Lower lobe of right lung (tissue), 2 donors: ENCODE data around the gene PAPLN. TPM values are rescaled to one million over a fixed set of nuclear protein-coding genes. Genes with fewer than 3 reads are reported as not detected.
"Not testable (repeated sequence)": the region's sequence is repeated elsewhere in the genome, so short reads cannot be mapped to it uniquely, and the experiment has no call there.

ENCODE experiments used
- ATAC-seq, 2 donors: fragments of 200-7000 bp; cut with Tn5 transposase; one replicate each; pipeline ENCODE4 v1.9.1; 2020 to 2022; ENCODE audit warnings: mild to moderate bottlenecking in 2 of 2, moderate library complexity in 2 of 2
- DNase-seq: peaks from one replicate; pipeline ENCODE4 v3.0.0-alpha.2; 2020
- H3K27ac ChIP-seq: fragments of 200-600 bp; one replicate; pipeline ENCODE4 v1.8.0; 2022
- H3K27me3 ChIP-seq: fragments of 200-600 bp; one replicate; pipeline ENCODE4 v1.8.0; 2022; ENCODE audit warnings: low read depth
- H3K36me3 ChIP-seq: fragments of 200-600 bp; one replicate; pipeline ENCODE4 v1.8.0; 2022; ENCODE audit warnings: mild to moderate bottlenecking
- H3K4me1 ChIP-seq: fragments of 200-600 bp; one replicate; pipeline ENCODE4 v1.8.0; 2022
- H3K4me3 ChIP-seq: fragments of 200-600 bp; one replicate; pipeline ENCODE4 v1.8.0; 2022; ENCODE audit warnings: mild to moderate bottlenecking
- H3K9me3 ChIP-seq: fragments of 200-600 bp; one replicate; pipeline ENCODE4 v1.8.0; 2022
- CTCF ChIP-seq: fragments of 200-600 bp; IDR thresholded peaks from one replicate; pipeline ENCODE4 v1.8.0; 2022; ENCODE audit warnings: antibody characterized with exemption, mild to moderate bottlenecking
- intact Hi-C: fragments of 100-400 bp; cut with DNase I; formaldehyde crosslinking; loops from one replicate; pipeline ENCODE4 v1.11.0; 2022
- total RNA-seq: library from RNA; stranded (reverse); fragmentation: NEBNext Ultra II Directional; extraction: Animal tissue kit (Norgen Biotek cat#: 25700); gene quantifications from one replicate; pipeline ENCODE4 v1.2.1, GENCODE V29; 2021
- donor health status: DM: no; HTN: yes; CAD: no; lungs with severe emphysema.

PAPLN gene
- total RNA-seq, 1 donor from 2014 or later: 10.7 TPM

- no peak overlapping the region for H3K4me3 ChIP-seq
- H3K9me3 ChIP-seq: no peaks in the 10 kb centered on the region
- ATAC-seq: no peak
- no peaks in the 10 kb centered on the region for H3K27me3 ChIP-seq
- intact Hi-C loops: no loop called here
- TF ChIP-seq CTCF: no peak
- no peaks in the 10 kb centered on the region for H3K36me3 ChIP-seq
- no peak overlapping the region for H3K27ac ChIP-seq
- DNase-seq: no peak
- peaks cover 6% of the 10 kb centered on the region for H3K4me1 ChIP-seq
Observed at GRCh38 chr14:73305499-73305898, 68.2 kb downstream of the PAPLN start.

GRCh38 chr14:73307261-73307660 lies 70.0 kb downstream of the PAPLN start:
- DNase-seq: no peak
- no peak overlapping the region for H3K27ac ChIP-seq
- intact Hi-C loops: no loop called here

GRCh38 chr14:73309207-73309606 lies 71.9 kb downstream of the PAPLN start:
- H3K4me3 ChIP-seq, H3K27me3 ChIP-seq, H3K36me3 ChIP-seq, H3K9me3 ChIP-seq, DNase-seq, intact Hi-C loops, ATAC-seq, H3K27ac ChIP-seq: not testable (repeated sequence)
- H3K4me1 ChIP-seq: peaks cover 17% of the 10 kb centered on the region

More at GRCh38 chr14:73307261-73307660, 70.0 kb downstream of the PAPLN start:
- Histone ChIP-seq H3K4me3 (no peak overlapping the region), H3K36me3 (no peaks in the 10 kb centered on the region), H3K9me3 (no peaks in the 10 kb centered on the region), H3K4me1 (peaks cover 17% of the 10 kb centered on the region), H3K27me3 (no peaks in the 10 kb centered on the region)
- no peak for TF ChIP-seq CTCF
- no peak for ATAC-seq

- no peaks in the 10 kb centered on the region for H3K27me3 ChIP-seq
- H3K27ac ChIP-seq: no peak overlapping the region
- DNase-seq (no peak), ATAC-seq (peak in 1 of 2 donors; percentile 28)
- H3K4me1 ChIP-seq: peaks cover 17% of the 10 kb centered on the region
- TF ChIP-seq CTCF: no peak
- peaks cover 5% of the 10 kb centered on the region for H3K36me3 ChIP-seq
- H3K9me3 ChIP-seq: no peaks in the 10 kb centered on the region
- intact Hi-C loops: no loop called here
- no peak overlapping the region for H3K4me3 ChIP-seq
Observed at GRCh38 chr14:73311708-73312030, 74.4 kb downstream of the PAPLN start.

- Histone ChIP-seq H3K9me3 (no peaks in the 10 kb centered on the region), H3K27me3 (no peaks in the 10 kb centered on the region), H3K4me3 (no peak overlapping the region), H3K27ac (no peak overlapping the region), H3K36me3 (peaks cover 5% of the 10 kb centered on the region), H3K4me1 (peaks cover 17% of the 10 kb centered on the region)
- intact Hi-C loops: no loop called here
- no peak for ATAC-seq
- DNase-seq: no peak
- TF ChIP-seq CTCF: no peak
Observed at GRCh38 chr14:73312687-73313086, 75.4 kb downstream of the PAPLN start.

GRCh38 chr14:73313151-73313550 lies 75.8 kb downstream of the PAPLN start:
- intact Hi-C loops: no loop called here
- Histone ChIP-seq H3K36me3 (peaks cover 5% of the 10 kb centered on the region), H3K4me3 (no peak overlapping the region), H3K27ac (no peak overlapping the region), H3K27me3 (no peaks in the 10 kb centered on the region), H3K9me3 (no peaks in the 10 kb centered on the region), H3K4me1 (peaks cover 17% of the 10 kb centered on the region)
- no peak for TF ChIP-seq CTCF
- ATAC-seq (no peak), DNase-seq (no peak)
